ENCODE data around the gene MLXIPL. TPM values are rescaled to one million over a fixed set of nuclear protein-coding genes. Genes with fewer than 3 reads are reported as not detected.
A peak's percentile ranks its signal among the peaks of the same experiment; 100 is the strongest.

Gene MLXIPL
- total RNA-seq, 2 experiments from 2014 or later, result not detected

GRCh38 chr7:73572767-73573186 lies 51.5 kb downstream of the MLXIPL start:
- H3K27ac Mint-ChIP-seq, result no peak overlapping the region
- CTCF ChIA-PET, result no interaction called here
- H3K9me3 Mint-ChIP-seq, result no peaks in the 10 kb centered on the region
- DNase-seq (no peak), ATAC-seq (no peak)
- no peak for TF ChIP-seq CTCF (IDR thresholded peaks at IDR 0.05)
- POLR2A ChIA-PET, result interaction anchor here (1.7 kb wide), 1 partner anchor 51 kb away, joined by 3 read pairs; the partner anchor contains the start of gene BAZ1B
- H3K4me1 Mint-ChIP-seq (ENCODE audit: low read depth), result peaks cover 16% of the 10 kb centered on the region
- no peak overlapping the region for H3K4me3 Mint-ChIP-seq
- intact Hi-C loops (cut with micrococcal nuclease), result no loop called here
- no peaks in the 10 kb centered on the region for H3K27me3 Mint-ChIP-seq
- peaks cover 37% of the 10 kb centered on the region for H3K36me3 Mint-ChIP-seq (ENCODE audit: low read depth)

- DNase-seq (no peak), ATAC-seq (no peak)
- POLR2A ChIA-PET, result no interaction called here
- Mint-ChIP-seq H3K4me1 (ENCODE audit: low read depth) (peaks cover 19% of the 10 kb centered on the region), H3K9me3 (no peaks in the 10 kb centered on the region), H3K36me3 (ENCODE audit: low read depth) (peaks cover 31% of the 10 kb centered on the region), H3K27ac (no peak overlapping the region), H3K4me3 (no peak overlapping the region), H3K27me3 (no peaks in the 10 kb centered on the region)
- CTCF ChIA-PET, result no interaction called here
- TF ChIP-seq CTCF (IDR thresholded peaks at IDR 0.05), result no peak
- intact Hi-C loops (cut with micrococcal nuclease), result no loop called here
Measured at GRCh38 chr7:73570977-73571376, 53.3 kb downstream of the MLXIPL start.

GRCh38 chr7:73570521-73570920 lies 53.8 kb downstream of the MLXIPL start:
- intact Hi-C loops (cut with micrococcal nuclease), result no loop called here
- no peaks in the 10 kb centered on the region for H3K27me3 Mint-ChIP-seq
- H3K4me3 Mint-ChIP-seq, result no peak overlapping the region
- no peak for ATAC-seq
- POLR2A ChIA-PET, result no interaction called here
- DNase-seq, result no peak
- H3K36me3 Mint-ChIP-seq (ENCODE audit: low read depth), result peaks cover 31% of the 10 kb centered on the region
- H3K9me3 Mint-ChIP-seq, result no peaks in the 10 kb centered on the region
- no peak overlapping the region for H3K27ac Mint-ChIP-seq
- TF ChIP-seq CTCF (IDR thresholded peaks at IDR 0.05), result no peak
- CTCF ChIA-PET, result interaction anchor here (1.2 kb wide), 1 partner anchor 11 kb away, joined by 3 read pairs; no protein-coding TSS in a partner anchor
- peaks cover 24% of the 10 kb centered on the region for H3K4me1 Mint-ChIP-seq (ENCODE audit: low read depth)

- TF ChIP-seq CTCF (IDR thresholded peaks at IDR 0.05), result no peak
- Mint-ChIP-seq H3K36me3 (ENCODE audit: low read depth) (peaks cover 26% of the 10 kb centered on the region), H3K27ac (peak overlapping the region; percentile 23), H3K4me1 (ENCODE audit: low read depth) (peaks cover 31% of the 10 kb centered on the region), H3K4me3 (no peak overlapping the region), H3K27me3 (no peaks in the 10 kb centered on the region), H3K9me3 (no peaks in the 10 kb centered on the region)
- CTCF ChIA-PET, result interaction anchor here (1.2 kb wide), 1 partner anchor 9 kb away, joined by 3 read pairs; no protein-coding TSS in a partner anchor
- no peak for DNase-seq
- POLR2A ChIA-PET, result interaction anchor here (0.9 to 2.9 kb wide), 3 partner anchors 8 to 12 kb away, joined by 3 to 14 read pairs (median 8); partner anchors contain the start of genes BCL7B and TBL2
- ATAC-seq, result no peak
- intact Hi-C loops (cut with micrococcal nuclease), result no loop called here
Measured at GRCh38 chr7:73569042-73569608, 55.2 kb downstream of the MLXIPL start.

- POLR2A ChIA-PET, result interaction anchor here (0.9 to 2.9 kb wide), 7 partner anchors 9 to 47 kb away, joined by 3 to 14 read pairs (median 4); partner anchors contain the start of genes BAZ1B, BCL7B and TBL2
- ATAC-seq, result peak; percentile 17
- peaks cover 22% of the 10 kb centered on the region for H3K36me3 Mint-ChIP-seq (ENCODE audit: low read depth)
- no peak for DNase-seq
- no peak overlapping the region for H3K4me3 Mint-ChIP-seq
- peaks cover 31% of the 10 kb centered on the region for H3K4me1 Mint-ChIP-seq (ENCODE audit: low read depth)
- intact Hi-C loops (cut with micrococcal nuclease), result no loop called here
- H3K27ac Mint-ChIP-seq, result peak overlapping the region; percentile 6
- no peak for TF ChIP-seq CTCF (IDR thresholded peaks at IDR 0.05)
- no peaks in the 10 kb centered on the region for H3K27me3 Mint-ChIP-seq
- H3K9me3 Mint-ChIP-seq, result no peaks in the 10 kb centered on the region
- CTCF ChIA-PET, result interaction anchor here (0.6 to 1.3 kb wide), 4 partner anchors 8 to 166 kb away, joined by 3 read pairs; no protein-coding TSS in a partner anchor
Measured at GRCh38 chr7:73567846-73568685, 56.3 kb downstream of the MLXIPL start.

Measured in activated CD8-positive, alpha-beta T cell treated with anti-CD3 and anti-CD28 coated beads for 36 hours (primary cell).